HepG2 (cell line): ENCODE data around the gene HDLBP.

Source experiments
- CENPX ChIP-seq: sonication (generic); formaldehyde crosslinking; IDR thresholded peaks from 2 replicates; pipeline ENCODE4 v1.9.0; 2021; ENCODE audit warnings: mild to moderate bottlenecking, missing genetic modification reagents, moderate library complexity
- HNF4G ChIP-seq, 2 experiments: sonication (generic) in 1 of 2; formaldehyde crosslinking in 1 of 2; IDR thresholded peaks; 2 replicates each; pipeline versions ENCODE4 v1.4.0 to v1.6.1; 2011 to 2020; ENCODE audit warnings: borderline replicate concordance in 2 of 2, low read depth in 2 of 2, mild to moderate bottlenecking in 2 of 2, low read length in 1 of 2, missing genetic modification reagents in 1 of 2, moderate library complexity in 1 of 2
- PCBP1 ChIP-seq: fragments of 200-400 bp; formaldehyde crosslinking; IDR thresholded peaks from 2 replicates; pipeline ENCODE4 v1.6.1; 2017; ENCODE audit warnings: mild to moderate bottlenecking, low read depth, low read length, borderline replicate concordance
- POLR2A ChIP-seq, 2 experiments: IDR thresholded peaks; 2 replicates each; pipeline ENCODE4 v1.6.1; 2011; ENCODE audit warnings: low read depth in 2 of 2, low read length in 2 of 2, mild to moderate bottlenecking in 1 of 2, moderate library complexity in 1 of 2; ENCODE audit not compliant: insufficient read depth in 1 of 2
- SP2 ChIP-seq: sonication (generic); formaldehyde crosslinking; IDR thresholded peaks from 2 replicates; pipeline ENCODE4 v1.5.1; 2020; ENCODE audit warnings: mild to moderate bottlenecking, missing genetic modification reagents
- ZNF260 ChIP-seq: sonication (generic); formaldehyde crosslinking; IDR thresholded peaks from 2 replicates; pipeline ENCODE4 v1.4.0; 2020; ENCODE audit warnings: missing genetic modification reagents, low read depth, mild to moderate bottlenecking, borderline replicate concordance
- ZNF703 ChIP-seq: sonication (generic); formaldehyde crosslinking; IDR thresholded peaks from 2 replicates; pipeline ENCODE4 v1.5.1; 2020; ENCODE audit warnings: missing genetic modification reagents, mild to moderate bottlenecking, moderate library complexity, borderline replicate concordance
- TF ChIP-seq, protein P1 (sequence below), 2 experiments: IDR thresholded peaks; 2 replicates each; pipeline ENCODE4 v1.6.1; 2011 to 2012; ENCODE audit warnings: low read length in 2 of 2, borderline replicate concordance in 1 of 2, low read depth in 1 of 2, mild to moderate bottlenecking in 1 of 2, moderate library complexity in 1 of 2
- TF ChIP-seq, protein P2 (sequence below): sonication (generic); formaldehyde crosslinking; IDR thresholded peaks from 2 replicates; pipeline ENCODE4 v1.5.0; 2020; ENCODE audit warnings: mild to moderate bottlenecking, missing genetic modification reagents, borderline replicate concordance
- TF ChIP-seq, protein P3 (sequence below): sonication (generic); formaldehyde crosslinking; IDR thresholded peaks from 2 replicates; pipeline ENCODE4 v1.5.0; 2020; ENCODE audit warnings: mild to moderate bottlenecking, missing genetic modification reagents
- TF ChIP-seq, protein P4 (sequence below): sonication (generic); formaldehyde crosslinking; IDR thresholded peaks from 2 replicates; pipeline ENCODE4 v1.4.0; 2020; ENCODE audit warnings: missing genetic modification reagents, borderline replicate concordance

DNA sequence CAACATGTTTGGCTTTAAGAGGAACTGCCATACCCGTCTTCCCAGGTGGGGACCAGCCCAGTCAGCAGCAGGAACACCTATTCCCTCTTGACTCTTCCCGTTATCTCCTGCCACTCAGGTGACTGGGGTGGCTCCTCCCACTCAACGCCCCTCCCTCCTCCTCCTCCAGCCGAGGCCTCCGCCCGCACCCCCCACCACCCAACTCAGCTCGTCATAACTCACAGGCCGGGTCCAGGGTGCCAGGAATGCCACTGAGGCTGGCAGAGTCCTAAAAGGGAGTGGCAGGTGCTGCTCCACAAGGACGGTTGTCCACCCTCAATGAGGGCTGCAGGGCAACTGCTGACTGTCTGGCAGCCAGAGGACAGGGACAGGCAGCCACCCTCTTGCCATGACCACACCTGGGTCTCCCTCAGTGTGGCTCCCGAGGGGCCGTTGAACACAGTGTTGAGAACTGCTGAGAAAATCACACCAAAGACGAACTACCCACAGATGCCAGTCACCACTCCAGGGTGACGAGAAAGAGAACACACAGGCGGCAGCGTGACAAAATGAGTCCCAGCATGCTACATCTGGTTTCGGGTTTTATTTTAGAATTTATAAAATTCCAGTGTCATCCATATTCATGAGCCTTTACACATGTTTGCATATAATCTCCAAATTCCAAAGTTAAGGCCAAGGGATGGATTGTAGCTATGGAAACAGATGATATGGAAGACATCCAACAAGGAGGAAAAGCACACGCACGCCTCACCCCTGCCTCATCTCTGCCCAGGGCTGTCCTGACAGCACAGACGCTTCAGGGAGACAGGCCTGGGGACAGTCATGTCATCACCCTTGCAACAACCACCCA, 88.5 kb downstream of the HDLBP start:
- TF ChIP-seq POLR2A (IDR thresholded peaks at IDR 0.05; ENCODE audit: insufficient read depth in 1 of 2, low read depth in 2 of 2, low read length in 2 of 2) (no peak), ZNF260 (CRISPR knock-in tag) (no peak), ZNF703 (CRISPR knock-in tag) (no peak), PCBP1 (no peak), CENPX (no peak), SP2 (CRISPR knock-in tag) (no peak), HNF4G (IDR thresholded peaks at IDR 0.05; ENCODE audit: borderline replicate concordance, low read depth, low read length) (no peak), HNF4G (CRISPR knock-in tag; IDR thresholded peaks at IDR 0.05; ENCODE audit: borderline replicate concordance, low read depth) (no peak)
- TF ChIP-seq, protein P1, sequence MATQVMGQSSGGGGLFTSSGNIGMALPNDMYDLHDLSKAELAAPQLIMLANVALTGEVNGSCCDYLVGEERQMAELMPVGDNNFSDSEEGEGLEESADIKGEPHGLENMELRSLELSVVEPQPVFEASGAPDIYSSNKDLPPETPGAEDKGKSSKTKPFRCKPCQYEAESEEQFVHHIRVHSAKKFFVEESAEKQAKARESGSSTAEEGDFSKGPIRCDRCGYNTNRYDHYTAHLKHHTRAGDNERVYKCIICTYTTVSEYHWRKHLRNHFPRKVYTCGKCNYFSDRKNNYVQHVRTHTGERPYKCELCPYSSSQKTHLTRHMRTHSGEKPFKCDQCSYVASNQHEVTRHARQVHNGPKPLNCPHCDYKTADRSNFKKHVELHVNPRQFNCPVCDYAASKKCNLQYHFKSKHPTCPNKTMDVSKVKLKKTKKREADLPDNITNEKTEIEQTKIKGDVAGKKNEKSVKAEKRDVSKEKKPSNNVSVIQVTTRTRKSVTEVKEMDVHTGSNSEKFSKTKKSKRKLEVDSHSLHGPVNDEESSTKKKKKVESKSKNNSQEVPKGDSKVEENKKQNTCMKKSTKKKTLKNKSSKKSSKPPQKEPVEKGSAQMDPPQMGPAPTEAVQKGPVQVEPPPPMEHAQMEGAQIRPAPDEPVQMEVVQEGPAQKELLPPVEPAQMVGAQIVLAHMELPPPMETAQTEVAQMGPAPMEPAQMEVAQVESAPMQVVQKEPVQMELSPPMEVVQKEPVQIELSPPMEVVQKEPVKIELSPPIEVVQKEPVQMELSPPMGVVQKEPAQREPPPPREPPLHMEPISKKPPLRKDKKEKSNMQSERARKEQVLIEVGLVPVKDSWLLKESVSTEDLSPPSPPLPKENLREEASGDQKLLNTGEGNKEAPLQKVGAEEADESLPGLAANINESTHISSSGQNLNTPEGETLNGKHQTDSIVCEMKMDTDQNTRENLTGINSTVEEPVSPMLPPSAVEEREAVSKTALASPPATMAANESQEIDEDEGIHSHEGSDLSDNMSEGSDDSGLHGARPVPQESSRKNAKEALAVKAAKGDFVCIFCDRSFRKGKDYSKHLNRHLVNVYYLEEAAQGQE (IDR thresholded peaks at IDR 0.05; ENCODE audit: borderline replicate concordance in 1 of 2, low read depth in 1 of 2, low read length in 2 of 2): no peak
- TF ChIP-seq, protein P2, sequence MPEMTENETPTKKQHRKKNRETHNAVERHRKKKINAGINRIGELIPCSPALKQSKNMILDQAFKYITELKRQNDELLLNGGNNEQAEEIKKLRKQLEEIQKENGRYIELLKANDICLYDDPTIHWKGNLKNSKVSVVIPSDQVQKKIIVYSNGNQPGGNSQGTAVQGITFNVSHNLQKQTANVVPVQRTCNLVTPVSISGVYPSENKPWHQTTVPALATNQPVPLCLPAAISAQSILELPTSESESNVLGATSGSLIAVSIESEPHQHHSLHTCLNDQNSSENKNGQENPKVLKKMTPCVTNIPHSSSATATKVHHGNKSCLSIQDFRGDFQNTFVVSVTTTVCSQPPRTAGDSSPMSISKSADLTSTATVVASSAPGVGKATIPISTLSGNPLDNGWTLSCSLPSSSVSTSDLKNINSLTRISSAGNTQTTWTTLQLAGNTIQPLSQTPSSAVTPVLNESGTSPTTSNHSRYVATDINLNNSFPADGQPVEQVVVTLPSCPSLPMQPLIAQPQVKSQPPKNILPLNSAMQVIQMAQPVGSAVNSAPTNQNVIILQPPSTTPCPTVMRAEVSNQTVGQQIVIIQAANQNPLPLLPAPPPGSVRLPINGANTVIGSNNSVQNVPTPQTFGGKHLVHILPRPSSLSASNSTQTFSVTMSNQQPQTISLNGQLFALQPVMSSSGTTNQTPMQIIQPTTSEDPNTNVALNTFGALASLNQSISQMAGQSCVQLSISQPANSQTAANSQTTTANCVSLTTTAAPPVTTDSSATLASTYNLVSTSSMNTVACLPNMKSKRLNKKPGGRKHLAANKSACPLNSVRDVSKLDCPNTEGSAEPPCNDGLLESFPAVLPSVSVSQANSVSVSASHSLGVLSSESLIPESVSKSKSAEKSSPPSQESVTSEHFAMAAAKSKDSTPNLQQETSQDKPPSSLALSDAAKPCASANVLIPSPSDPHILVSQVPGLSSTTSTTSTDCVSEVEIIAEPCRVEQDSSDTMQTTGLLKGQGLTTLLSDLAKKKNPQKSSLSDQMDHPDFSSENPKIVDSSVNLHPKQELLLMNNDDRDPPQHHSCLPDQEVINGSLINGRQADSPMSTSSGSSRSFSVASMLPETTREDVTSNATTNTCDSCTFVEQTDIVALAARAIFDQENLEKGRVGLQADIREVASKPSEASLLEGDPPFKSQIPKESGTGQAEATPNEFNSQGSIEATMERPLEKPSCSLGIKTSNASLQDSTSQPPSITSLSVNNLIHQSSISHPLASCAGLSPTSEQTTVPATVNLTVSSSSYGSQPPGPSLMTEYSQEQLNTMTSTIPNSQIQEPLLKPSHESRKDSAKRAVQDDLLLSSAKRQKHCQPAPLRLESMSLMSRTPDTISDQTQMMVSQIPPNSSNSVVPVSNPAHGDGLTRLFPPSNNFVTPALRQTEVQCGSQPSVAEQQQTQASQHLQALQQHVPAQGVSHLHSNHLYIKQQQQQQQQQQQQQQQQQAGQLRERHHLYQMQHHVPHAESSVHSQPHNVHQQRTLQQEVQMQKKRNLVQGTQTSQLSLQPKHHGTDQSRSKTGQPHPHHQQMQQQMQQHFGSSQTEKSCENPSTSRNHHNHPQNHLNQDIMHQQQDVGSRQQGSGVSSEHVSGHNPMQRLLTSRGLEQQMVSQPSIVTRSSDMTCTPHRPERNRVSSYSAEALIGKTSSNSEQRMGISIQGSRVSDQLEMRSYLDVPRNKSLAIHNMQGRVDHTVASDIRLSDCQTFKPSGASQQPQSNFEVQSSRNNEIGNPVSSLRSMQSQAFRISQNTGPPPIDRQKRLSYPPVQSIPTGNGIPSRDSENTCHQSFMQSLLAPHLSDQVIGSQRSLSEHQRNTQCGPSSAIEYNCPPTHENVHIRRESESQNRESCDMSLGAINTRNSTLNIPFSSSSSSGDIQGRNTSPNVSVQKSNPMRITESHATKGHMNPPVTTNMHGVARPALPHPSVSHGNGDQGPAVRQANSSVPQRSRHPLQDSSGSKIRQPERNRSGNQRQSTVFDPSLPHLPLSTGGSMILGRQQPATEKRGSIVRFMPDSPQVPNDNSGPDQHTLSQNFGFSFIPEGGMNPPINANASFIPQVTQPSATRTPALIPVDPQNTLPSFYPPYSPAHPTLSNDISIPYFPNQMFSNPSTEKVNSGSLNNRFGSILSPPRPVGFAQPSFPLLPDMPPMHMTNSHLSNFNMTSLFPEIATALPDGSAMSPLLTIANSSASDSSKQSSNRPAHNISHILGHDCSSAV (CRISPR knock-in tag): no peak
- TF ChIP-seq, protein P3, sequence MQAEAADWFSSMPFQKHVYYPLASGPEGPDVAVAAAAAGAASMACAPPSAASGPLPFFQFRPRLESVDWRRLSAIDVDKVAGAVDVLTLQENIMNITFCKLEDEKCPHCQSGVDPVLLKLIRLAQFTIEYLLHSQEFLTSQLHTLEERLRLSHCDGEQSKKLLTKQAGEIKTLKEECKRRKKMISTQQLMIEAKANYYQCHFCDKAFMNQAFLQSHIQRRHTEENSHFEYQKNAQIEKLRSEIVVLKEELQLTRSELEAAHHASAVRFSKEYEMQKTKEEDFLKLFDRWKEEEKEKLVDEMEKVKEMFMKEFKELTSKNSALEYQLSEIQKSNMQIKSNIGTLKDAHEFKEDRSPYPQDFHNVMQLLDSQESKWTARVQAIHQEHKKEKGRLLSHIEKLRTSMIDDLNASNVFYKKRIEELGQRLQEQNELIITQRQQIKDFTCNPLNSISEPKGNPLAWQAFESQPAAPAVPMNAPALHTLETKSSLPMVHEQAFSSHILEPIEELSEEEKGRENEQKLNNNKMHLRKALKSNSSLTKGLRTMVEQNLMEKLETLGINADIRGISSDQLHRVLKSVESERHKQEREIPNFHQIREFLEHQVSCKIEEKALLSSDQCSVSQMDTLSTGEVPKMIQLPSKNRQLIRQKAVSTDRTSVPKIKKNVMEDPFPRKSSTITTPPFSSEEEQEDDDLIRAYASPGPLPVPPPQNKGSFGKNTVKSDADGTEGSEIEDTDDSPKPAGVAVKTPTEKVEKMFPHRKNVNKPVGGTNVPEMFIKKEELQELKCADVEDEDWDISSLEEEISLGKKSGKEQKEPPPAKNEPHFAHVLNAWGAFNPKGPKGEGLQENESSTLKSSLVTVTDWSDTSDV (CRISPR knock-in tag): no peak
- TF ChIP-seq, protein P4, sequence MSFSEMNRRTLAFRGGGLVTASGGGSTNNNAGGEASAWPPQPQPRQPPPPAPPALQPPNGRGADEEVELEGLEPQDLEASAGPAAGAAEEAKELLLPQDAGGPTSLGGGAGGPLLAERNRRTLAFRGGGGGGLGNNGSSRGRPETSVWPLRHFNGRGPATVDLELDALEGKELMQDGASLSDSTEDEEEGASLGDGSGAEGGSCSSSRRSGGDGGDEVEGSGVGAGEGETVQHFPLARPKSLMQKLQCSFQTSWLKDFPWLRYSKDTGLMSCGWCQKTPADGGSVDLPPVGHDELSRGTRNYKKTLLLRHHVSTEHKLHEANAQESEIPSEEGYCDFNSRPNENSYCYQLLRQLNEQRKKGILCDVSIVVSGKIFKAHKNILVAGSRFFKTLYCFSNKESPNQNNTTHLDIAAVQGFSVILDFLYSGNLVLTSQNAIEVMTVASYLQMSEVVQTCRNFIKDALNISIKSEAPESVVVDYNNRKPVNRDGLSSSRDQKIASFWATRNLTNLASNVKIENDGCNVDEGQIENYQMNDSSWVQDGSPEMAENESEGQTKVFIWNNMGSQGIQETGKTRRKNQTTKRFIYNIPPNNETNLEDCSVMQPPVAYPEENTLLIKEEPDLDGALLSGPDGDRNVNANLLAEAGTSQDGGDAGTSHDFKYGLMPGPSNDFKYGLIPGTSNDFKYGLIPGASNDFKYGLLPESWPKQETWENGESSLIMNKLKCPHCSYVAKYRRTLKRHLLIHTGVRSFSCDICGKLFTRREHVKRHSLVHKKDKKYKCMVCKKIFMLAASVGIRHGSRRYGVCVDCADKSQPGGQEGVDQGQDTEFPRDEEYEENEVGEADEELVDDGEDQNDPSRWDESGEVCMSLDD (CRISPR knock-in tag): no peak
